GM19372 (cell line): Measurements from ENCODE around the gene AURKB.
A peak's percentile ranks its signal among the peaks of the same experiment; 100 is the strongest.
"Not testable (repeated sequence)": the region's sequence is repeated elsewhere in the genome, so short reads cannot be mapped to it uniquely, and the experiment has no call there.

ENCODE experiments used
- ATAC-seq: cut with Tn5 transposase; IDR thresholded peaks from one replicate; pipeline ENCODE4 v1.9.1; 2021; ENCODE audit warnings: mild to moderate bottlenecking, low read depth, moderate library complexity; ENCODE audit not compliant: unreplicated experiment

AURKB gene

GRCh38 chr17:8225813-8226535 is 15.6 kb upstream of the AURKB start:
- no peak for ATAC-seq

GRCh38 chr17:8224891-8225812 is 14.8 kb upstream of the AURKB start:
- ATAC-seq = no peak

DNA sequence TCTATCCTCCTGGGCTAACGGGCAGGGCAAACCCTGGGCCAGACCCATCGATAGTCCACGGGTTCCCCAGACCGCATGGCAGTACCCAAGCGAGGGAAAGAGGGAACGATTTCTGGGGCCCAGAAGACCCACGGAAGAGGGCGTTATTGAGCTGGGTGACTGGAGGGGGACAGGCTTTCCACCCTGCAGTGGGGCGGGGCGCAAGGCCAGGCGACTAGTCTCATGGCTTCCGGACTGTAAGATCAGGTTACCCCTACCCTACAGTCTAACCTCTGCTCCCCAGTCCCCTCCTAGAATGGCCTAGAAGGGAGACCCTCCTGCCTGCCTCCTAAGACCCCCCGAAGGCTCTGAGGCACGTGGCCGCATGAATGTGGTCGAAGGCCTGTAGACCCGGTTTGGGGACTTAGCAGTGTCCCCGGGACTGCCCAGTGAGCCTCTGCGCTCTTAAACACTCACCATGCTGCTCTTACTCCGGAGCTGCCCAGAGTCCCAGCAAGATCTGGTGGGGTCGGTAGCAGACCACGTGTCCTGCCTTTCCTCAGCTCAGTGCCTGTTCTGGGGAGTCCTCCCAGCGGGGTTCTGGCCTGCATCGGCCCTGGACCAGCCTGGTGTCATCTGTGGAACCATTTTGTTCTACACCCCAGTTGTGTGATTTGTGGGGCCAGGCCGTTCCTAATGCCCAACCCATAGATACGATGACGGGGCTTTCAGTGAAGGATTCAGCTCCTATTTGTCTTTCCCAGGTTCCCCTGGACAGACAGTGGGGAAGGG is 13.2 kb upstream of the AURKB start:
- ATAC-seq = no peak

- peak; percentile 31 for ATAC-seq
Observed at GRCh38 chr17:8222630-8223355, 12.4 kb upstream of the AURKB start.

- ATAC-seq = peak; percentile 35
Observed at GRCh38 chr17:8222380-8222629, 11.9 kb upstream of the AURKB start.

DNA sequence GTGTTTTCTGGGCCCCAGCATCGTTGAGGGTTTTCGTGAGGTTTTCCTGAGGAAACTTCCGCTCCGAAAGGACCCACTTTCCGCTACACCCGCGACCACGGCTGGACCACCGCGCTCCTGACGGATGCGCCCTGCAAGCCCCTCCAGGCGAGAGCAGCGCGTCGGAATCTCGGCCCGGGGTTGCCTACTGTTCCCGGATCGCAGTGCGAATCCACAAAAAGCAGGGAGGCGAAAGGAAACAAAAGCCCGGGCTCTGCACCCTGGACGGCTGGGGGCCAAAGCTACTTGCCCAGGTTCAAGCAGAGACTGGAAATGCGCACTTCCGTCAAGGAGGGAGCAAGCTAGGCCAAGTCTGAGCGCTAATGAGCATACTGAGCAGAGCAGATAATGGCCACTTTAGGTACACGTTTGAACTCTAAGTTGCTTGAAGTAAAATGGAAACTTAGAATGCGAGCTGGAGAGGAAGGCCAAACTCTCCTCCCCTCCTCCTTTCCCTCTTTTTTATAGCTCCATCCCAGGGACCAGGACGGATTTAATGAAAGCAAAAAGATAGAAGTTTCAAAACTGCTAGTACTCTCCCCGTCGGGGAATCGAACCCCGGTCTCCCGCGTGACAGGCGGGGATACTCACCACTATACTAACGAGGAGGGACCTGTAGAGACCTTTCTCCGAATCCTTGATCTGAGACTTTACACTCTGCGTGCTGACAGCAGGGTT is 11.4 kb upstream of the AURKB start:
- peak; percentile 33 for ATAC-seq

DNA sequence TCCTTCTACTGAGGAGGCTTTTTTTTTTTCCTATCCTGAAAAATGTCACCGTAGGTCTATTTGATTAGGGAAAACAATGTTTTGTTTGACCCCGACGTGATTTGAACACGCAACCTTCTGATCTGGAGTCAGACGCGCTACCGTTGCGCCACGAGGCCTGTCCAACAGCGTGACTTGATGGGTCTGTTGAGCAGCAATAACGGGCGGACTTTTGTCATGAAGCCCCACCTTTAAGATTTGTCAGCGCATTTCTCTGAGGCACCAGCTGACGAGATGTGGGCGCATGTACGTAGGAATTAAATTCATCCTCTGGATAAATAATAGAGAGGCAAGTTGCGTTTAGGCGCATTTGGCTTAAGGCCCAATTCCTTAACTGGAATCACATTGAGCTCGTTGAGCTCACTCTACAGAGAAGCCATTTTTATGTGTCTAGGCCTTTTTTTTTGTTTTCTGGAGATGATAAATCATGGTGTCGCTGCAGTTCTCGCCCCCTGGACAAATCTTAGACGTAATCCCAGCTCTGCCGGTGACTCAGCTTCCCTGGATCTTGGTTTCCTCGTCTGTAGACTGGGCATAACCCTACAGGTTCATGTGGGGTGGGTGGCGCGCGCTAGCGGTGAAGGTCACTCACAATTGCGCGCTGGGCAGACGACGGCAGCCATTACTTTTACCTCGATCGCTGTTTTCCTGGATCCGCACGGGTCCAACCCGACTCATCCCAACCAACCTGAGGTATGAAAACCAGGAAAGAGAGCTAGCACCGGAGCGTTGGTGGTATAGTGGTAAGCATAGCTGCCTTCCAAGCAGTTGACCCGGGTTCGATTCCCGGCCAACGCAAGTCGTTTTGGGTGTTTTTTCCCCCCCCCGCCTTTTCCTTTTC is 10.6 kb upstream of the AURKB start:
- no peak for ATAC-seq

DNA sequence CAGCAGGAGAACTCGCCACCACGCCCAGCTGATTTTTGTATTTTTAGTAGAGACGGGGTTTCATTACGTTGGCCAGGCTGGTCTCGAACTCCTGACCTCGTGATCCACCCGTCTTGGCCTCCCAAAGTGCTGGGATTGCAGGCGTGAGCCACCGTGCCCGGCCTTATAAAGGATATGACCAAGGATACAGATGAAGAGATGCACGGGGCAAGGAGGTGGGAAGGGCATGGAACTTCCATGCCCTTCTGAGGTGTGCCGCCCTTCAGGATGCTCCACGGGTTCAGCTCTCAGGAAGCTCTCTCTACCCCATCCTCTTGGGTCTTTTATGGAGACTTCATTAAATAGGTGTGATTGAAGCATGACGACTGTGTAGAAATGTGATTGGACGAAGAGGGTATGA is 3.6 kb upstream of the AURKB start:
- ATAC-seq = not testable (repeated sequence)

DNA sequence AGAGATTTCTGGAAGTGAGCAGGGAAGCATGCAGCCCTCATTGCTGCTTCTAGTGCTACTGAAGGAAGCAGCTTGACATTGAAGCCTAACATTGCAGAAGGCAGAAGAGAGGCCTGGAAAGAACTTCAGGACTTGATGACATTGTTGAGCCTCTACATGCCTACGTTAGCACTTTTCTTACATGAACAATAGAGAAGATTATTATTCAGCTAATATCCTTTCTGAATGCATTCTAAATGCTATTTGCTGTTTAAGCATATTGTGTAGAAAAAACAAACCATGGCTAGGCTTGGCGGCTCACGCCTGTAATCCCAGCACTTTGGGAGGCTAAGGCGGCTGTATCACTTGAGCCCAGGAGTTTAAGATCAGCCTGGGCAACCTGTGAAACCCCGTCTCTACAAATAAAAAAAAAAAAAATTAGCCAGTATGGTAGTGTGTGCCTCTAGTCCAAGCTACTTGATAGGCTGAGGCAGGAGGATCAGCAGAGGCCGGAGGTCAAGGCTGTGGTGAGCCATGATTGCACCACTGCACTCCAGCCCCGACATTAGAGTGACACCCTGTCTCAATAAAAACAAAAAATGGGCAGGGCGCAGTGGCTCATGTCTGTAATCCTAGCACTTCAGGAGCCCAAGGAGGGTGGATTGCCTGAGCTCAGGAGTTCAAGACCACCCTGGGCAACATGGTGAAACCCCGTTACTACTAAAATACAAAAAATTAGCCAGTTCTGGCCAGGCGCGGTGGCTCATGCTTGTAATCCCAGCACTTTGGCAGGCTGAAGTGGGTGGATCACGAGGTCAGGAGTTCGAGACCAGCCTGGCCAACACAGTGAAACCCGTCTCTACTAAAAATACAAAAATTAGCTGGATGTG is 2.2 kb upstream of the AURKB start:
- no peak for ATAC-seq

DNA sequence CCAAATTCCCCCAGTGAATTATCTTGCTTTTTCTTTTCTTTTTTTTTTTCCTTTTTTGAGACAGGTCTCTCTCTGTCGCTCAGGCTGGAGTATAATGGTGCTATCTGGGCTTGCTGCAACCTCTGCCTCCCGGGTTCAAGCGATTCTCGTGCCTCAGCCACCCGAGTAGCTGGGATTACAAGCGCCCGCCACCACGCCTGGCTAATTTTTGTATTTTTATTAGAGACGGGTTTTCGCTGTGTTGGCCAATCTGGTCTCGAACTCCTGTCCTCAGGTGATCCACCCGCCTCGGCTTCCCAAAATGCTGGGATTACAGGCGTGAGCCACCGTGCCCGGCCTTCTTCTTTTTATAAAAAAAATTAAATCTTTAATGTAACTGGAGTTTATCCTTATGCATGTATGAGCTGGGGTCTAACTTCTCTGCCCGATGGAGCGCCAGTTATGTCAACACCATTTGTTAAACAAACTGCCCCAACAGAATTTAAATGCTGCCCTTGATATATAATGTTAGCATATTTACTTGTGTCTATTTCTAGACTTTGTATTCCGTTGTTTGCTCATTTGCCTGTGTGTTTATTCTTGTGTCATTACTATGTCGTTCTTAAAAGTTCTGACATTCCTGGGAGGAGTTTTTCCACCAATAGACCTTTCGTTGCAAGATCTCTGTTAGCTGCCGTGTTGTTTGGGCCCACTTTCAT is 535 bp upstream of the AURKB start:
- ATAC-seq = no peak

GRCh38 chr17:8206536-8206935 is 3.8 kb downstream of the AURKB start:
- no peak for ATAC-seq

- ATAC-seq = no peak
Observed at GRCh38 chr17:8204761-8205555, 5.4 kb downstream of the AURKB start.

DNA sequence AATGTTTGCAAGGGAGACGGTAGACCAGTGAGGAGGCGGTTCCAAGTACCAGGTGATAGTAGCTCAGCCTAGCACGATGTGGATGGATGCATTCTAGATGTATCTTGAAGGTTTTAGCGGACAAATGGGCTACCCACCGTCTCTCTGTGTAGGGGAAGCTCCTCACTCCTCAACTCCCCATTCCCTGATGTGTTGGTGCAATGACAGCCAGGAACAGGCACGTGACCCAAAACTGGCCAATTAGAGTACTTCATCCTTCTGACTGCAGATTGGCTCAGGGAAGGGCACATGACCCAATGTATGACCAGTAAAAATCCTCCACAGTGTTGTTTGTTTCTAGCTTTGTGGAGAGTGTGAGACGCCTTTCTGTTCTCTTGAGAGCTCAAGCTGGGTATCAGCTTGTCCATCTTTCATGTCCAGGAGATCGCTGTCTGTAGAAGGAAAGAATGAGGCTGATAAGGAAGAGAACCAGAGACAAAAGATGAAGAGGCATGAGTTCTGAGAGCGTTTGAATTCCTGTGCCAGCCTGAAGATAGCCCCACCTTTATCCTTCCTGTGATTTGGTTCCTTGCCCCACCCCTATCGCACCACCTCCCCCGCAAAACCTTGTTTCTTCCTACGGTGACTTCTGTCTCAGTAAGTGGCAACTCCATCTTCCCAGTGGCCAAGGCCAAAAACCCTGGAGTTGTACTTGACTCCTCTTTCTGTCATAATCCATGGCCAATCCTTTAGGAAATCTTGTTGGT is 18.1 kb downstream of the AURKB start:
- ATAC-seq = peak; percentile 34

DNA sequence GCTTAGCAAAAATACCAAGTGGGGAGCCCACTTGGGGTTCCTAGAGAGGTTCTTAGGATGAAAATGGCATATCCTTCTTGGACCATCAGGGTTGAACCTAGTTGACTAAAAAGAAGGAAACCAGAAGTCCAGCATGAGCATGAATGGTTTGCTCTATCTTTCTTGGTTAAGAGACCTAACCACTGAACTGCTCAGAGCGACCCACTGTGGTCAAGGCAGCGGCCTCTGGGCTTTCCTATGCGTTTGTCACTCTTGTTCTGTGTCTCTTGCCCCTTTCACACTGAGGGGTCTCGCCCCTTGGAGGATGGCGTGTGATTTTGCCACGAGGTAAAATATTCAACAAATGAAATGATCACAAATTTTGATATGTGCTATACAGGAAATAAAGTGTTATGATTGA is 19.9 kb downstream of the AURKB start:
- no peak for ATAC-seq

- ATAC-seq = peak; percentile 49
Observed at GRCh38 chr17:8189711-8190477, 20.5 kb downstream of the AURKB start, which contains the start of gene BORCS6. TSS of gene BORCS6 (minus strand) at chr17:8190180. CDS start at chr17:8190140, 40 bp downstream.
